GM20431 (cell line): Measurements from ENCODE around the gene FMO5.

ENCODE experiments used
- in situ Hi-C: fragments of 300-500 bp; cut with MseI, MboI; formaldehyde crosslinking; loops from one replicate; pipeline ENCODE4 v1.15.0; 2020; ENCODE audit warnings: low sequenced_read_pairs; ENCODE audit not compliant: unreplicated experiment

Gene FMO5, protein sequence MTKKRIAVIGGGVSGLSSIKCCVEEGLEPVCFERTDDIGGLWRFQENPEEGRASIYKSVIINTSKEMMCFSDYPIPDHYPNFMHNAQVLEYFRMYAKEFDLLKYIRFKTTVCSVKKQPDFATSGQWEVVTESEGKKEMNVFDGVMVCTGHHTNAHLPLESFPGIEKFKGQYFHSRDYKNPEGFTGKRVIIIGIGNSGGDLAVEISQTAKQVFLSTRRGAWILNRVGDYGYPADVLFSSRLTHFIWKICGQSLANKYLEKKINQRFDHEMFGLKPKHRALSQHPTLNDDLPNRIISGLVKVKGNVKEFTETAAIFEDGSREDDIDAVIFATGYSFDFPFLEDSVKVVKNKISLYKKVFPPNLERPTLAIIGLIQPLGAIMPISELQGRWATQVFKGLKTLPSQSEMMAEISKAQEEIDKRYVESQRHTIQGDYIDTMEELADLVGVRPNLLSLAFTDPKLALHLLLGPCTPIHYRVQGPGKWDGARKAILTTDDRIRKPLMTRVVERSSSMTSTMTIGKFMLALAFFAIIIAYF

DNA sequence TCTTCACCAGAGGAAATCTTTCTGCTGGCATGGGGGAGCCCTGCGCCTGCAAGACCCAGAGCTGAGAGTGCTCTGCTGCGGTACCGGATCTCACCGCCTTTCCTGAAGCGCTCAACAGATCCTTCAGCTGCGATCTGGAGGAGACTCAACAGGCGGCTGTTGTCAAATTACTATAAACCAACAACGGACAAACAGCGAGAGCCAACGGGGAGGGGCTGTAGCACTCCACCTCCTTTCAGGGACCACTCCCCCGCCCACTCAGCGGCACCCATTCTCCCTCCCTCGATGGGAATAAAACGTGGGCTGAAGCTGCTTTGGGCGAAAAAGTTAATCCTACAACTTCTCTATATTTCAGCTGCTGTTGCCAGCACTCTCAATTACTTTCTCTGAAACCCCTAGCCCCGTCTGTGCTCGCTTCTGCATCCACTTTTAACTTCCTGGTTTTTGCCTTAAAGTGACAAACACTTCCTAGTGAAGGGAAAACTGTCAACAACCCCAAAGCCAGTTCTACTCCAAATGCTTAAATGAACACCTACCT lies at the start of gene FMO5:
FMO5 (minus strand) TSS at position 147 of the 538 bp plus-strand sequence. CDS start 310 bp downstream, outside the sequence.
- in situ Hi-C loops = no loop called here

DNA sequence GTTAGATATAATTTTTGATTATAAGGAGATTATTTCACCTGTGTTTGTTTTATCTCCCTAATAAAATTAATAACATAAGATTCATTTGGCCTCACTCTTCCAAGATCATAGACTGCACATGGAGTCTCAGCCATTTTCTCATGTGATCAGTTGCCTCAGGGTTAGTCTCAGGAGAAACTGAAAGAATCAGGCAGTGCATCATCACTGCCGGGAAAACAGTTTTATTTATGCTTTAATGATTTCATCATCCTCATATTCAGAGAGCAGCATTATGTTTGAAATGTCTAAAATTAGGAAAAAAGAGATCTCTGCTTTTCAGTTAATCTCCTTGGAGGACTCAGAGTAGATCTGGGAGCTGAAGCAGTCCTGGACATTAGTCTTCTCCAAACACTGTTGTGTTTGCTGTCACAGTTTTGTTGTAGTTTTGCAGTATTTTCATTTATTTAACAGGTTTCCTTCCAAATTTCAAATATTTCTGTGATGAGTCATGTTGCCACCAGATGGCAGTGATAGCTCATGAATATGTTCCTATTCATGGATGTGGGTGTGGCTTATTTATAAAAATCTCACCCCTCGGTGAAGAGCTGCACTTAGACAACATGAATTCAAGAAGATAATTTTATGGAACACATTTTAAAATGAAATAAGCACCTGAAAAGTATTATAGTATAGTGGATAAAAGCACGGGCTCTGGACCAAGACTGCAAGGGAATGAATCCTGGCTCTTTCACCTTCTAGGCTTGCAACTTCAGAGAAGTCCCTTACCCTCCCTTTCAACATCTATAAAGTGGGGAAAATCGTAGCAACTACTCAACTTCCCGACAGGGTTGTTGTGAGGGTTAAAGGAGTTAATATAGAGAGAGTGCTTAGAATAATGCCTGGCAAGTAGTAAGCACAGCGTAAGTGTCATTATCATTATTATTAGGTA lies 48.5 kb upstream of the FMO5 start:
- in situ Hi-C loops = no loop called here

DNA sequence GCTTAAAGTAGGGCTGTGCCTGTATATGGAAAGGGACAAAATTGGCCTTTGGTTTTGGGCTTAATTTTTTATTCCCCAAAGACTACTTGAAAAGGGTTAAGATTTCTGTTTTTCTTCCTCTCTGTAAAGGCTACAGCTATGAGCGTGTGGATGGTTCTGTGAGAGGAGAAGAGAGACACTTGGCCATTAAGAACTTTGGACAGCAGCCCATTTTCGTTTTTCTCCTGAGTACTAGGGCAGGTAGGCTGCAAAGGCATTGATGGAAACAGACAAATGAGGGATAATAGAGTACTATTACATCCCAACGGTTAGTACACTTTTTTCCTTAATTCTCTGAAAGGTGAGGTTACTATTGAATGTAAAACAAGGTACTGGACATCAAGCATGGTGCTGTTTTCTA lies 46.9 kb upstream of the FMO5 start:
- in situ Hi-C loops = no loop called here

DNA sequence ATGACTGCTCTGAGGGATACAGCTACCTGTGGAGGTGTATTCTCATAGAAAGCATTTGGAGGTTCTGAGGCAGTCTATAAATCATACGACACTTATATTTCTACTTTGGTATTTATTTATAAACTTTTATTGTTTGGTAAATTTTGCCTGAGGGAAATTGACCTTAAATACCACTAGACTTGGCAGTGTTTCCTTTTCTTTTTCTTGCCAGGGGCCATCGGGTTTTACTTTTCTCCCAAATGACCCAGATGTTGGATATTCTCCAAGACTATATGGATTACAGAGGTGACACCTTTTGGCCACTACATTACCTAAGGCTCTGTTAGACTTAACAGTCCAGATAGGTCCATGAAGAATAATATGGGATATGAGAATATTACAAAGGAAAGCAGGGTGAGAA lies 45.6 kb upstream of the FMO5 start:
- in situ Hi-C loops = no loop called here

DNA sequence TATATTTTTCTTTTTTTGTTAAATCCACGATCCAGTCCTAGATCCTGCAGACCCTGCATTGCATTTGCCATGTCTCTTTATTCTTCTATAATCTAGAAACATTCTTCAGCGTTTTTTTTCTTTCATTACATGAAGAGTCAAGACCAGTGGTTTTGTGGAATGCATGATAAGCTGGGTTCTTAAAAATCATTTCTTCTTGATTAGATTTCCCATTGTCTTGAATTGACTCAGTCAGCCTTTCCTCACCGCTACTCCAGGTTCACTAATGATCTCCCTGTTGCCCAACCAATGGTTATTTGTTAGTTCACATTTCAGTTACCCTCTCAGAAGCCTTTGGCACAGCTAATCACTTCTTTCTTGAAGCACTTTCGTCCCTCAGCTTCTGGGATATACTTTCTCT lies 42.6 kb upstream of the FMO5 start:
- in situ Hi-C loops = no loop called here

DNA sequence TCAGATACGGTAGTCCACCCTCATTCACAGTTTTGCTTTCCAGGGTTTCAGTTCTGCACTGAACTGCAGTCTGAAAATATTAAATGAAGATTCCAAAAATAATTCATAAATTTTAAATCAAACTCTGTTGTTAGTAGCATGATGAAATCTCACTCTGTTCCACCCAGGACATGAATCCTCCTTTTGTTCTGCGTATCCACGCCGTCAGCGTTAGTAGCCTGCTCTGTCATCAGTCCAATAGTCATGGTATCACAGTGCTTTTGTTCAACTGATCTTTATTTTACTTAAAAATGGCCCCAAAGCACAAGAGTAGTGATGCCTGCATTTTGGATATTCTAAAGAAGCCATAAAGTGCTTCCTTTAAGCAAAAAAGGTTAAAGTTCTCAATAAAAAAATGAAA lies 41.2 kb upstream of the FMO5 start:
- in situ Hi-C loops = no loop called here

DNA sequence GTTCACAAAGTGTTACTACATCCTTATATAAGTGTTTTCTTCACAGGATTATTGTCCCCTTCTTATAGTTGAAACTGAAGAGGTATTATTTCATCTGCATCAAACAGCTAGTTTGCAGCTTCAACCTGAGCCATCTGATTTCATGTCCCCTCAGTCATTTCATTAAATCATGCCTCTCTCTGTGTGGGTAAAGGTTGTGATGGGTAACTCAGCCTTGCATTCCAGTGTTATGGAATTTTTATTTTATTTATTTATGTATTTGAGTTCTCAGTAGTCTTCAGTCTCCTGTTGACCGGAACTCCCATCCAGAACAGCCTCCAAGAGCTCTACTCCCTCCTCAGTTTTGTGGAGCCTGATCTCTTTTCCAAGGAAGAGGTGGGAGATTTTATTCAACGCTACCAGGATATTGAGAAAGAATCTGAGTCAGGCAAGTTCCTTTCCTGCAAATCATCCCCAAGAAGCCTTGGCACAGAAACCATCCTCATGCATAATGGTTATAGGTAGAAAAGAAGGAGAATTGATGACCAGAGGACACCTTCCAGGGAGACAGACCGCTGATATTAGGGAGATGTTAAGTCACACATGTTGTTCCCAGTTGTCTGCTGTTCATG lies 39.1 kb upstream of the FMO5 start:
- in situ Hi-C loops = no loop called here

DNA sequence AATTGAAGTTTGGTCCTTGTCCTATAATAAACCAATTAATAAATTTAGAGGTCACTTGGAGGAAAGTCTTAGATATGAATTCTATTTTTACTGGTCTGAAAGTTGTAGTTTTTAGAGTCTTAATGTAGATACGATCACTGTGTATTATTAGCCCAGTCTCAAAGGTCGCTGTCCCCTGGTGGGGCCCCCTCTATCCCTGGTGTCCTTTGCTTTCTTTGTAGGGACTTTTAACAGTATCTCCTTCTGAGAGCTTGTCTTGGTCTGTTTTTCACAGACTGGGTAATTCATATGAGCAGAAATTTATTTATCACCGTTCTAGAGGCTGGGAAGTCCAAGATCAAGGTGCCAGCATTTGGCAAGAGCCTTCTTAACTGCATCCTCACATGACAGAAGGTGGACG lies 35.8 kb upstream of the FMO5 start:
- in situ Hi-C loops = no loop called here

DNA sequence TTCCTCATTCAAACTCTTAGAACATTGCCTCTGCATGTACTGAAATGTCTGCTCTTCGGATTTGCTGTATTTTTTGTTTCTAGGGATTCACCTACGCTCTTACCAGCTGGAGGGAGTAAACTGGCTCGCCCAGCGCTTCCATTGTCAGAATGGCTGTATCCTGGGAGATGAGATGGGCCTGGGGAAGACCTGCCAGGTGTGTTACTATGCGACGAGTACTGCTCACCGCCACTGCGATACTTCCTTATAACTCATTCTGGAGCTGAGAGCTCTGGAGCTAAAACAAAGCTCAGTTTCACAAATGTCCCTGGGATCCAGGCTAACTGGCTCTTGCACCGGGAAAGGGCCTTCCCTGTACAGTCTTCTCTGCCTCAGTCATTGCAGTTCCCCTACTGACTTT lies 27.4 kb upstream of the FMO5 start:
- in situ Hi-C loops = no loop called here

DNA sequence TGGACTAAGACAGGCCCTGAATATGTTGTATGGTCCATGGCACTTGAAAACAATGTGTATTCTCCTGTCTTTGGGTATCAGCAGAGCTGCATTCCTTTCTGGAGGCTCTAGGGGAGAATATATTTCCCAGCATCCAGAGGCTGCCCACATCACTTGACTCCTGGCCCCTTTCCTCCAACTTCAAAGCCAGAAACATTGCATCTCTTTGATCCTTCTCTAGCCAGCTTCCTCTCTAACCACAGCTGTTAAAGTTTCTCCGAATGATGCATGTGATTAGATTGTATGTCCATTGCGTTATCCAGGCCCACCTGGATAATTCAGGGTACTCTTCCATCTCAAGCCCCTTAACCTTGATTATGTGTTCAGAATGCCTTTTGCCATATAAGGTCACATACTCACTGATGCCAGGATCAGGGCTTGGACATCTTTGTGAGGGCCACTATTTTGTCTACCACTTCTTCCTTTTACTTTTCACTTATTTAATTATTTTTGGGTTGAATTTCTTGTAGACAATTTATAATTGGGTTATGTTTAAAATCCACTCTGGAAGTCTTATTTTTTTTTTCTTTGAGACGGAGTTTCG lies 22.6 kb upstream of the FMO5 start:
- in situ Hi-C loops = no loop called here

DNA sequence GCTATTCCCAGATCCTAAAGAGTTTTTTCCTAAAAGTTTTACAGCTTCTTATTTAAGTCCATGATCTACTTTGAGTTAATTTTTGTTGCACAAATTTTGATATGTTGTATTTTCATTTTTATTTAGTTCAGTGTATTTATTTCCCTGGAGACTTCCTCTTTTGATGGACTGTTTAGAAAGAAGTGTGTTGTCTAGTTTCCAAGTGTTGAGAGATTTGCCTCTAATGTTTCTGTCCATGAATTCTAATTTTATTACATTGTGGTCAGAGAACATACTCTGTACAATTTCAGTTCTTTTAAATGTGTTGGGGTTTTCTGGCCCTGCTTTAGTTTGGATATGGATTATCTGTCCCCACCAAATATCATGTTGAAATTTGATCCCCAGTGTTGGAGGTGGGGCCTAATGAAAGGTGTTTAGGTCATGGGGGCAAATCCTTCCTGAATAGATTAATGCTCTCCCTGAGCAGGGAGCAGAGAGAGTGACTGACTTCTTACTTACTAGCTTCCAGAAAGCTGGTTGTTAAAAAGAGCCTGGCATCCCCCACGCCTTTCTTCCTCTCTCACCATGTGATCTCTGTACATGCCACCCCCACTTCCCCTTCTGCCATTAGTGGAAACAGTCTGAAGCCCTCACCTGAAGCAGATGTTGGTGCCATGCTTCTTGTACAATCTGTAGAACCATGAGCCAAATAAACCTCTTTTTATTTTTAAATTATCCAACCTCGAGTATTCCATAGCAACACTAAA lies 21.9 kb upstream of the FMO5 start:
- in situ Hi-C loops = no loop called here

DNA sequence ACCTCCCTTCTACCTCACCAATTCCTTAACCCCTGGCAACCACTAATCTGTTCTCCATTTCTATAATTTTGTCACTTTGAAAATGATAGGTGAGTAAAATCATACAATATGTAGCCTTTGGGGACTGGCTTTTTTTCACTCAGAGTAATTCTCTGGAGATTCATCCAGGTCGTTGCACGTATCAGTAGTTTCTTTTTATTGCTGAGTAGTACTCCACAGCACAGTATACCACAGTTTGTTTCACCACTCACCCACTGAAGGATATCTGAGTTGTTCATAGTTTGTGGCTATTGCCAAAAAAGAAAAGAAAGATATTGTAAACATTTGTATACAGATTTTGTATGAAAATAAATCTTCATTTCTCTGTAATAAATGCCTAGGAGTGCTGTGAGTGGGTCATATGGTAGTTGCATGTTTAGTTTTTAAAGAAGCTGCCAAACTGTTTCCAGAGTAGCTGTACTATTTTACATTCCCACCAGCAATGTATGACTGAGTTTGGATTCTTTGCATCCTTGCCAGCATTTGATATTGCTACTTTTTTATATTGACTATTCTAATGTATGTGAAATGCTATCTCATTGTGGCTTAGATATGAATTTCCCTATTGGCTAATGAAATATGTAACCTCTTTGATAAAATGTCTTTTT lies 21.0 kb upstream of the FMO5 start:
- in situ Hi-C loops = no loop called here

DNA sequence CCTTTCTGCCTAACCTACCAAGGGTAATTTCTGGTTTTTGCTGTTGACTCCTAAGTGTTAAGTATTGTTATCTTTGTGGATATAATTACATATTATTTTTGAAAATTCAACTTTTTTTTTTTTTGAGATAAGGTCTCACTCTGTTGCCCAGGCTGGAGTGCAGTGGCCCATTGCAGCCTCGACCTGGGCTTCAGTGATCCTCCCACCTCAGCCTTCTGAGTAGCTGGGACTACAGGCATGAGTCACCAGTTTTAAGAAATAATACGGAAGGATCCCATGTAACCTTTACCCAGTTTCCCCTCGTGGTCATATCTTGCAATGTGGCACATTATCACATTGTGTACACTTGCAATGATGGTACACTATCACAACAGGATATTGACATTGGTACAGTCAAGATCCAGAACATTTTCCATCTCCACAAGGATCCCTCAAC lies 20.5 kb upstream of the FMO5 start:
- in situ Hi-C loops = no loop called here

DNA sequence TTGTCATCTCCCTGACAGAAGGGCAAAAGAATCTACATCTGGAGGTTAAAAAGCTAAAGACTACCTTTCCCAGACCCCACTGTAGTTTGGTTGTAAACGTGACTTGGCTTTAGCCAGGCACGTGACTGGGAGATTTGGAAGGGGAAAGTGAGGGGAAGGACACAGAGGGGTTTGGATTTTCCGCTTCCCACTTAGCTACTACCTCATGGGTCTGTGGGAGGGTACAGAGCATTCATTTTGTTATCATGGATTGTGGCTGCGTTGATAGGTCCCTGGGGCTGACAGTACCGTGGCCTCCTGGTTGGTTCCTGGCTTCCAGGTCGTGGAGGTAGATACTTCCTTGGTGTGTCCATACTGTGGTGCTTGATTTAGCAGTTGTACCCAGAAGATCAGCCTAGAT lies 20.0 kb upstream of the FMO5 start:
- in situ Hi-C loops = no loop called here

DNA sequence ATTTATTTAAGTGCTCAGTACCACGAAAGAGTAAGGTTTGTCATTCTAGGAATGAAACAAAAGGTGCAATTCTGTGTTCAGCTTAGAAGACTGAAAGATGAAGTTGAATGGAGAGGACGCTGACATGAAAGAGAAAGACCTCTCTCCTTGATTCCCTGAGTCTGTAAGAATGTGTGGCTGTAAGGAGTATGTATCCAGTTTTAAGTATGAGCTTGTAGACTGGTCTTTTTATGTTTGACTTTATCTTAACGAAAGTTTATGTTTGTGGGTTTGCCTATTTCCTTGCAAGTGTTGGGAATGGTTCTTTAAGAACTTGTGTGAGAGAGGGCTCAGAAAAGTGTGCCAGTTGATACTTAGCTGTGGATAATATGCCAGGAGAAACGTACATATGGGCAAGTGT lies 18.7 kb upstream of the FMO5 start:
- in situ Hi-C loops = no loop called here

DNA sequence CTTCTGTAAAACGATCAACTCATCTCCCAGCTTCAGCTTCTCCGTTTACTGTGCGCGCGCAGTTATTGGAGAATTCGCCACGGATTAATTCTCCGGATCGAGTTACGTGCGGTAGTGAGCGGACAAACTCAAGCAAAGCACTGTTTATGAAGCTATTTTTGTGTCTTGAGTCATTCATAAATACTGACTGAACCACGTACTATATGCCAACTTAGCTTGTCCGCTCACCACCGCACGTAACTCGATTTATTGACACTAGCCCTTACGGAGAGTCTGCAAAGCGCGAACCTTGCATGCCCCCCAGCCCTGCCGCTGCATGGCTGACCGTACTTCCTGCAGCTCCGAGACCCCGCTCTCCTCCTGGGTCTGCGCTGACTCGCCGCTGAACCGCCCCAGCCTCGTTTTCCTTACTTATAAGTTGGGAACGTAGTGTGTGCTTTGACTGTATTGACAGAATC lies 18.1 kb upstream of the FMO5 start:
- in situ Hi-C loops = no loop called here

DNA sequence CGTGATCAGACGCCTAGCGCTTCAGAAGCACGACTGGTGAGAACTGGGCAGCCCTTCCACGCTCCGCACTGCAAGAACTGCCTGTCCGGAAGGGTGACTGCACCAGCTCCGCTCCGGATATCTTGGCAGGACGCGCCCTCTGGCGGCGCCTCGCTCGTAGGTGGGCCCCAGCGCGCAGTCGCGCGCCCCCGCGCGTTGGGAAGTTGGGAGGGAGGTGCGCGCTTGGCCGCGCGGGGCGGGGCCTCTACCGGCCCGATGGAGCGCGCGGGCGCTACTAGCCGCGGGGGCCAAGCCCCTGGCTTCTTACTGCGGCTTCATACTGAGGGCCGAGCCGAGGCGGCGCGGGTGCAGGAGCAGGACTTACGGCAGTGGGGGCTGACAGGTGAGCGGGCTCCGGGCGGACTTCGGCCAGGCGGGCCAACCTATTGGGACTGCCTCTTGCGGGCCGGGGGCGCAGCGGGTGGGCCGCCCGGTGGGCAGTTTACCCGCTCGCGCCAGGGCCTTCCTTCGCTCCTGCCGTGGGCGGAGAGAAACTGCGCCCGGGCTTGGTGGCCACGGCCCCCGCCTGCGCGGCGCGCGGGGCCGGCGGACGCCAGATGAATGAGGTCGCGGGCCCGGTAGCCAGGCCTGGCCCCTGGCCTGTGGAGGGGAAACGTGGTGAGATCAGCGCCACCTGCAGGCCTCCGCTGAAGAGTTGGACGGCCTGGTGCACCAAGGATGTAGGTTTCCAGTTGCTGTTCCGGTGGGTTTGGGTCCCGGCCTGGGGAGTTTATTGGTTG lies 17.5 kb upstream of the FMO5 start, which contains the start of gene CHD1L:
CHD1L (plus strand) TSS at position 236 of the 779 bp plus-strand sequence; CDS start at position 256, 20 bp downstream.
- in situ Hi-C loops = no loop called here
